HFF-Myc (cell line): ENCODE results near the gene TRIP13.
"Not testable (repeated sequence)": the region's sequence is repeated elsewhere in the genome, so short reads cannot be mapped to it uniquely, and the experiment has no call there.

Experiments used
- DNase-seq: peaks from one replicate; pipeline ENCODE4 v3.0.0-alpha.2; 2011; ENCODE audit warnings: low read depth; ENCODE audit errors: extremely low read depth
- H3K4me3 ChIP-seq: replicated peaks from 2 replicates; pipeline ENCODE4 v1.5.1; 2011; ENCODE audit warnings: low read depth, mild to moderate bottlenecking, control low read depth, low read length
- TF ChIP-seq, protein P1 (sequence below): IDR thresholded peaks from 2 replicates; pipeline ENCODE4 v1.5.1; 2012; ENCODE audit warnings: mild to moderate bottlenecking, low read depth, low read length, control low read depth; ENCODE audit errors: missing control alignments

The TRIP13 gene

DNA sequence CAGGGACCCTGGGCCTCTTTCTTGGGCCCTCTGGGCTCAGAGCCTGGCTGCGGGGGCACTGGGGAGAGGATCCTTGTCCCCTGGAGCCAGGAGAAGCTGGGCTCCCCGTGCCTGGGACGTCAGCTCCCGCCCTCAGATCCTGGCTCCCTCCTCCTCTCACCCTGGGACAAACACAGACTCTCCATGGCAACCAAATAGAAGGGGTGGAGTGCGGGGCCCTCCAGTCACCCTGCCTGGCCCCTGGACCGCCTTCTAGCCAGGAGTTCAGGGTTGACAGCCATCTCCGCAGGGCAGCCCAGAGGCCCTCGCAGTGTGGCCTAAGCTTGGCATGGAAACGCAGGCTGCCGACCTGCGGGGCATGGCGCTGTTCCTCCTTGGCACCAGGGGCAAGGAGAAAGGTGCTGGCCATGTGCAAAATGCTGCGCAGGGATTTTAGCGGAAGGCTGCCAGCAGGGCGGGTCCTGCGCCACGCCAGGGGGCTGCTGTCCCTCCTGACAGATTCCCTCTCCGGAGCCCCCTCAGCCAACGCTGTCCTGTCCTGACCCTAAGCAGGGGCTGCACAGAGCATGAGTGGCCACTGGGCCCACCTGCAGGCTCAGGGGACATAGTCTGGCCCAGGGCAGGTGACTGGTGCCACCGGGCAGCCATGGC is 42.9 kb upstream of the TRIP13 start:
- no peak overlapping the region for H3K4me3 ChIP-seq
- DNase-seq: no peak
- TF ChIP-seq, protein P1, sequence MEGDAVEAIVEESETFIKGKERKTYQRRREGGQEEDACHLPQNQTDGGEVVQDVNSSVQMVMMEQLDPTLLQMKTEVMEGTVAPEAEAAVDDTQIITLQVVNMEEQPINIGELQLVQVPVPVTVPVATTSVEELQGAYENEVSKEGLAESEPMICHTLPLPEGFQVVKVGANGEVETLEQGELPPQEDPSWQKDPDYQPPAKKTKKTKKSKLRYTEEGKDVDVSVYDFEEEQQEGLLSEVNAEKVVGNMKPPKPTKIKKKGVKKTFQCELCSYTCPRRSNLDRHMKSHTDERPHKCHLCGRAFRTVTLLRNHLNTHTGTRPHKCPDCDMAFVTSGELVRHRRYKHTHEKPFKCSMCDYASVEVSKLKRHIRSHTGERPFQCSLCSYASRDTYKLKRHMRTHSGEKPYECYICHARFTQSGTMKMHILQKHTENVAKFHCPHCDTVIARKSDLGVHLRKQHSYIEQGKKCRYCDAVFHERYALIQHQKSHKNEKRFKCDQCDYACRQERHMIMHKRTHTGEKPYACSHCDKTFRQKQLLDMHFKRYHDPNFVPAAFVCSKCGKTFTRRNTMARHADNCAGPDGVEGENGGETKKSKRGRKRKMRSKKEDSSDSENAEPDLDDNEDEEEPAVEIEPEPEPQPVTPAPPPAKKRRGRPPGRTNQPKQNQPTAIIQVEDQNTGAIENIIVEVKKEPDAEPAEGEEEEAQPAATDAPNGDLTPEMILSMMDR: no peak

- H3K4me3 ChIP-seq: no peak within 1 kb of the TSS
- no peak for DNase-seq
These were observed 42.1 kb upstream of the TRIP13 start, which contains the start of gene ZDHHC11 for GRCh38 chr5:850511-851006. ZDHHC11 (minus strand) TSS chr5:850986; CDS start chr5:850602, 384 bp downstream.

DNA sequence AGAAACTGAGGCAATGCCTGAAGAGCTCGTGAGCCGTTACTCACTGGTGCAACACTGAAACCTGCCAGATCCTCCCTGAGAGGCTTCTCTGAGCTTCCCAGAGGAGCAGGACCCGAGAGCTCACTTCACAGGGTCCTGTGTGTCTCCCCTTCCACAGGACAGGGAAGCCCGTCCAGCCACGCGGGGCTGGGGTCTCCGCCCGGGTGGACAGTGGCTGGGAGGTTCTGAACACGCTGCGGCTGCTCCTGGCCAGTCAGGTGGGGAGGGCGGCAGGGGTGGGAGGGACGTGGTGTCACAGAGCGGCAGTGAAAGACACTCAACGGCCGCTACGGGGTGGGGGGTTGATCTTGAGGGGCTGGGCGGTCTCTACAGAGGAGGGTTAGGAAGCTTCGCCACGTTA is 41.6 kb upstream of the TRIP13 start:
- TF ChIP-seq, protein P1: no peak
- no peak for DNase-seq

More at GRCh38 chr5:850511-851006, 42.1 kb upstream of the TRIP13 start, which contains the start of gene ZDHHC11:
- TF ChIP-seq, protein P1: no peak

GRCh38 chr5:851553-851952 is 41.1 kb upstream of the TRIP13 start:
- TF ChIP-seq, protein P1: no peak
- no peak for DNase-seq
- no peak overlapping the region for H3K4me3 ChIP-seq

More for the DNA sequence above, 41.6 kb upstream of the TRIP13 start:
- H3K4me3 ChIP-seq: no peak overlapping the region

- no peak for DNase-seq
- no peak overlapping the region for H3K4me3 ChIP-seq
- TF ChIP-seq, protein P1: no peak
These were observed 40.7 kb upstream of the TRIP13 start for GRCh38 chr5:852018-852417.

GRCh38 chr5:852431-853401 is 40.0 kb upstream of the TRIP13 start:
- TF ChIP-seq, protein P1: no peak
- DNase-seq: no peak
- no peak overlapping the region for H3K4me3 ChIP-seq

GRCh38 chr5:853416-854090 is 39.1 kb upstream of the TRIP13 start:
- DNase-seq: not testable (repeated sequence)

More at GRCh38 chr5:853416-854090, 39.1 kb upstream of the TRIP13 start:
- H3K4me3 ChIP-seq: not testable (repeated sequence)
